NT2/D1 (cell line): ENCODE data around the gene PHF24.
"Not testable (repeated sequence)": the region's sequence is repeated elsewhere in the genome, so short reads cannot be mapped to it uniquely, and the experiment has no call there.

ENCODE experiments used
- DNase-seq: peaks from one replicate; pipeline ENCODE4 v3.0.0-alpha.2; 2011; ENCODE audit warnings: low read depth, low spot score
- H3K27me3 ChIP-seq: 2 replicates; pipeline ENCODE4 v1.6.0; 2011; ENCODE audit warnings: mild to moderate bottlenecking; ENCODE audit not compliant: insufficient read length, insufficient read depth
- H3K36me3 ChIP-seq: 2 replicates; pipeline ENCODE4 v1.6.1; 2011; ENCODE audit warnings: mild to moderate bottlenecking, low read length, mixed read lengths; ENCODE audit not compliant: insufficient read depth, insufficient read length
- H3K4me1 ChIP-seq: 2 replicates; pipeline ENCODE4 v1.5.1; 2011; ENCODE audit not compliant: insufficient read depth, insufficient read length
- H3K4me3 ChIP-seq: 2 replicates; pipeline ENCODE4 v1.5.1; 2011; ENCODE audit warnings: low read depth; ENCODE audit not compliant: insufficient read length
- H3K9ac ChIP-seq: 2 replicates; pipeline ENCODE4 v1.6.0; 2011; ENCODE audit warnings: low read depth; ENCODE audit not compliant: insufficient read length
- H3K9me3 ChIP-seq: 2 replicates; pipeline ENCODE4 v1.5.1; 2011; ENCODE audit warnings: mild to moderate bottlenecking, low read length; ENCODE audit not compliant: insufficient read depth
- SUZ12 ChIP-seq: IDR thresholded peaks from 2 replicates; pipeline ENCODE4 v1.6.1; 2011; ENCODE audit not compliant: insufficient read length, insufficient read depth; ENCODE audit errors: extremely low read depth
- YY1 ChIP-seq: IDR thresholded peaks from 2 replicates; pipeline ENCODE4 v1.6.1; 2011; ENCODE audit not compliant: insufficient read length, insufficient read depth
- ZNF274 ChIP-seq: IDR thresholded peaks from 2 replicates; pipeline ENCODE4 v1.6.1; 2011; ENCODE audit warnings: mild to moderate bottlenecking, low read depth, low read length

Gene PHF24

DNA sequence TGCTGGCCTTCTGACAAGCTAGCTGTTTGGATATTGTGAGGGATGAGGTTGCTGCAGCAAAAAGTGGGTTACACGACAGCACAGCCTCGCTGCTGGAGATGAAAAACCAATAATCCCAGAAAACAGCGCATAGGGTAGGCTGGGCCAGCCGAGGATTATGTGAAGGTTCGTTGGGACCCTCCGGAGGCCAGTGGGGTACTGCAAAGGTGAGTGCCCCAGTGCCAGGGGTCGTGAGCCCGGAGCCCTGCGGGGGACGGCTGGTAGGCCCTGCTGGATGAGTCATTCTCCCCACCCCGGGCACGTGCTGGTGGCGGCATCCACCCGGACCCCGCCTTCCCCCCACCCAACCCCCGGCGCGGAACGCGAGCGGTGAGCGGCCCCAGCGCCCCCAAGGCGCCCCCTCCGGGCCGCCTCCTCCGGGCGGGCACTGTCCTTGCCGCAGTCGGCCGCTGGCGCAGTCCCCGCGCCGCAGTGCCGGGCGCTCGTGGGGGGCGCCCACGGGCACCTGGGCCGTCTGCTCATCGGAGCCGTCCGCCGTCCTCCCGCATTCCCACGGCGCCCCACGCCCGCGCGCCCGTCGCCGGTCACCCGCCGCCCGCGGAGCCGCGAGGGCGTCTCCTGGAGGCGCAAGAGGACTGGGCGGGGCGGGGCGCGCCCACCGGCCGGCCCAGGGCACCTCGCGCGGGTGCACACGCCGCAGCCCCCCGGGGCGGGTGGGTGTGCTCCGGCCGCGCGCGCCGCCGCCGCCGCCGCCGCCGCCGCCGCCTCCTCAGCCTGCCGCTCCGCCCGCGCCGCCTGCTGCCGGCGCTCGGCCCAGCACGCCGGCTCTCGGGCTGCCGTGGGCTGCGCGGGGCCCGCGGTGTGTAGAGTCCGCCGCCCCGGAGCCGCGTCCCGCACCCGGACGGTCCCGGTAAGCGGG, at the start of gene PHF24:
Gene PHF24 (plus strand): TSS at position 794 of the 919 bp plus-strand sequence. CDS start 13,014 bp downstream, outside the sequence.
- Histone ChIP-seq H3K36me3 (no peaks in the 10 kb centered on the region), H3K9ac (peak within 1 kb of the TSS; percentile 57), H3K4me1 (peaks cover 11% of the 10 kb centered on the region), H3K9me3 (no peaks in the 10 kb centered on the region), H3K4me3 (peak within 1 kb of the TSS; percentile 52), H3K27me3 (peaks cover 37% of the 10 kb centered on the region)
- no peak for DNase-seq
- TF ChIP-seq ZNF274 (no peak), SUZ12 (no peak), YY1 (no peak)

GRCh38 chr9:34927061-34927460, 31.0 kb upstream of the PHF24 start:
- Histone ChIP-seq H3K27me3 (no peaks in the 10 kb centered on the region), H3K9me3 (peaks cover 20% of the 10 kb centered on the region), H3K4me3 (no peak overlapping the region), H3K4me1 (no peaks in the 10 kb centered on the region), H3K36me3 (no peaks in the 10 kb centered on the region), H3K9ac (no peak overlapping the region)
- DNase-seq, result no peak
- TF ChIP-seq SUZ12 (no peak), YY1 (no peak), ZNF274 (no peak)

- Histone ChIP-seq H3K9ac (no peak overlapping the region), H3K4me3 (no peak overlapping the region), H3K27me3 (no peaks in the 10 kb centered on the region), H3K36me3 (no peaks in the 10 kb centered on the region), H3K9me3 (peaks cover 20% of the 10 kb centered on the region), H3K4me1 (no peaks in the 10 kb centered on the region)
- no peak for DNase-seq
- TF ChIP-seq ZNF274 (no peak), YY1 (no peak), SUZ12 (no peak)
Observed at GRCh38 chr9:34928921-34929320, 29.2 kb upstream of the PHF24 start.

- Histone ChIP-seq H3K9me3 (peaks cover 17% of the 10 kb centered on the region), H3K36me3 (no peaks in the 10 kb centered on the region), H3K4me1 (no peaks in the 10 kb centered on the region), H3K4me3 (no peak overlapping the region), H3K9ac (no peak overlapping the region), H3K27me3 (no peaks in the 10 kb centered on the region)
- DNase-seq, result peak; percentile 58
- TF ChIP-seq SUZ12 (no peak), ZNF274 (no peak), YY1 (no peak)
Observed at GRCh38 chr9:34929506-34930102, 28.5 kb upstream of the PHF24 start.

GRCh38 chr9:34939989-34940388, 18.1 kb upstream of the PHF24 start:
- H3K4me3 ChIP-seq, H3K27me3 ChIP-seq, H3K36me3 ChIP-seq, H3K9ac ChIP-seq, H3K9me3 ChIP-seq, H3K4me1 ChIP-seq: not testable (repeated sequence)
- DNase-seq, result peak; percentile 39

GRCh38 chr9:34948451-34948850, 9.6 kb upstream of the PHF24 start:
- H3K4me3 ChIP-seq, result no peak overlapping the region
- H3K27me3 ChIP-seq, result no peaks in the 10 kb centered on the region
- DNase-seq, result no peak
- H3K36me3 ChIP-seq, result no peaks in the 10 kb centered on the region
- TF ChIP-seq ZNF274, result no peak
- TF ChIP-seq YY1, result no peak
- TF ChIP-seq SUZ12, result no peak
- H3K9ac ChIP-seq, result no peak overlapping the region
- no peaks in the 10 kb centered on the region for H3K9me3 ChIP-seq
- H3K4me1 ChIP-seq, result no peaks in the 10 kb centered on the region

DNA sequence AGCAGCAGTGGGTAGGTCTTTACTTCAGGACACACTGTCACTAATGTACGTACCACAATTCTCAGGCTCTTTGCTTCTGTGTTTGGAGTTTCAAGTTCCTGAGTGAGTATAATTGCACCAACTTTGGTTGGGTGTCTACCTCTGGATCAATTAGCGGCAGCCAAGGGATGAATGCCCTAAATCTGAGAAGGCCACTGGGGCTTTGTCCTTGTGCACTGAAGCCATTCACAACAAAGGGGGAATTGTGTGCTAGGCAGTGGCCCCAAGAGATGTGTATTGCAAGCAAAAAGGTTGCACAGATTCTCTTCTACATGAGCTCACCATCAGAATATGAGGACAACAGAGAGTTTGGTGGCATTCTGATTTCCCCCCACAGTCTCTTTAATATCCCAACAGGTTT, 3.9 kb upstream of the PHF24 start:
- H3K27me3 ChIP-seq, result peaks cover 25% of the 10 kb centered on the region
- no peak for DNase-seq
- no peak overlapping the region for H3K4me3 ChIP-seq
- no peak for TF ChIP-seq YY1
- TF ChIP-seq ZNF274, result no peak
- TF ChIP-seq SUZ12, result no peak
- no peaks in the 10 kb centered on the region for H3K36me3 ChIP-seq
- H3K9me3 ChIP-seq, result no peaks in the 10 kb centered on the region
- no peaks in the 10 kb centered on the region for H3K4me1 ChIP-seq
- no peak overlapping the region for H3K9ac ChIP-seq

- not testable (repeated sequence) for H3K36me3 ChIP-seq, H3K9ac ChIP-seq, DNase-seq, H3K4me1 ChIP-seq, H3K9me3 ChIP-seq, H3K4me3 ChIP-seq
- H3K27me3 ChIP-seq, result peaks cover 36% of the 10 kb centered on the region
Observed at GRCh38 chr9:34956066-34956465, 2.0 kb upstream of the PHF24 start.
